DMS 273 (cell line): ENCODE data around the gene TCTN3.
"Not testable (repeated sequence)": the region's sequence is repeated elsewhere in the genome, so short reads cannot be mapped to it uniquely, and the experiment has no call there.

ENCODE experiments used
- DNase-seq: peaks from one replicate; lab custom pipeline; 2025; ENCODE audit not compliant: unreplicated experiment; lab: John Stamatoyannopoulos, UW

The TCTN3 gene

GRCh38 chr10:95693668-95694534 is at the start of gene TCTN3:
Gene TCTN3 (minus strand): TSS chr10:95693927. CDS start chr10:95693899, 28 bp downstream.
- DNase-seq, result peak; percentile 99

- DNase-seq, result no peak
Observed at GRCh38 chr10:95742962-95743535, 49.3 kb upstream of the TCTN3 start.

- DNase-seq, result no peak
Observed at GRCh38 chr10:95742485-95742884, 48.8 kb upstream of the TCTN3 start.

GRCh38 chr10:95741807-95742467 is 48.2 kb upstream of the TCTN3 start:
- no peak for DNase-seq

- DNase-seq, result no peak
Observed at GRCh38 chr10:95739056-95739455, 45.3 kb upstream of the TCTN3 start.

GRCh38 chr10:95732907-95733306 is 39.2 kb upstream of the TCTN3 start:
- peak; percentile 2 for DNase-seq

GRCh38 chr10:95730233-95730632 is 36.5 kb upstream of the TCTN3 start:
- DNase-seq, result no peak

- DNase-seq, result no peak
Observed at GRCh38 chr10:95729323-95730055, 35.8 kb upstream of the TCTN3 start.

GRCh38 chr10:95728526-95728925 is 34.8 kb upstream of the TCTN3 start:
- DNase-seq, result no peak

GRCh38 chr10:95722496-95722895 is 28.8 kb upstream of the TCTN3 start:
- DNase-seq, result not testable (repeated sequence)

GRCh38 chr10:95720745-95721144 is 27.0 kb upstream of the TCTN3 start:
- not testable (repeated sequence) for DNase-seq

- peak; percentile 24 for DNase-seq
Observed at GRCh38 chr10:95716866-95717265, 23.1 kb upstream of the TCTN3 start.

- DNase-seq, result peak; percentile 42
Observed at GRCh38 chr10:95716466-95716865, 22.7 kb upstream of the TCTN3 start.

- no peak for DNase-seq
Observed at GRCh38 chr10:95711492-95711891, 17.8 kb upstream of the TCTN3 start.

GRCh38 chr10:95706990-95707389 is 13.3 kb upstream of the TCTN3 start:
- no peak for DNase-seq

GRCh38 chr10:95706573-95706972 is 12.8 kb upstream of the TCTN3 start:
- no peak for DNase-seq

- DNase-seq, result no peak
Observed at GRCh38 chr10:95698415-95698814, 4.7 kb upstream of the TCTN3 start.

- DNase-seq, result no peak
Observed at GRCh38 chr10:95697429-95697828, 3.7 kb upstream of the TCTN3 start.

GRCh38 chr10:95694665-95695064 is 938 bp upstream of the TCTN3 start:
- no peak for DNase-seq

- peak; percentile 16 for DNase-seq
Observed at GRCh38 chr10:95693071-95693667, 558 bp downstream of the TCTN3 start.

- no peak for DNase-seq
Observed at GRCh38 chr10:95691281-95691680, 2.4 kb downstream of the TCTN3 start.
